ENCODE results near the gene KLHDC2.
"Not testable (repeated sequence)": the region's sequence is repeated elsewhere in the genome, so short reads cannot be mapped to it uniquely, and the experiment has no call there.

Gene KLHDC2

DNA sequence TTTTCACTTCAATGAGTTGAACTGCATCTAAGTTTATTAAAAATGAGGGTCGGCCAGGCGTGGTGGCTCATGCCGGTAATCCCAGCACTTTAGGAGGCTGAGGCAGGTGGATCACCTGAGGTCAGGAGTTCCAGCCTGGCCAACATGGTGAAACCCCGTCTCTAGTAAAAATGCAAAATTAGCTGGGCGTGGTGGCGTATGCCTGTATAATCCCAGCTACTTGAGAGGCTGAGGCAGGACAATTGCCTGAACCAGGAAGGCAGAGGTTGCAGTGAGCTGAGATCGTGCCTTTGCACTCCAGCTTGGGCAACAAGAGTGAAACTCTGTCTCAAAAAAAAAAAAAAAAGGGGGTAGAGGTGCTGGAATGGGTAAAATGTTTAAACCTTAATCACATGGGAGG, 13.1 kb downstream of the KLHDC2 start:
- DNase-seq, result not testable (repeated sequence)

DNA sequence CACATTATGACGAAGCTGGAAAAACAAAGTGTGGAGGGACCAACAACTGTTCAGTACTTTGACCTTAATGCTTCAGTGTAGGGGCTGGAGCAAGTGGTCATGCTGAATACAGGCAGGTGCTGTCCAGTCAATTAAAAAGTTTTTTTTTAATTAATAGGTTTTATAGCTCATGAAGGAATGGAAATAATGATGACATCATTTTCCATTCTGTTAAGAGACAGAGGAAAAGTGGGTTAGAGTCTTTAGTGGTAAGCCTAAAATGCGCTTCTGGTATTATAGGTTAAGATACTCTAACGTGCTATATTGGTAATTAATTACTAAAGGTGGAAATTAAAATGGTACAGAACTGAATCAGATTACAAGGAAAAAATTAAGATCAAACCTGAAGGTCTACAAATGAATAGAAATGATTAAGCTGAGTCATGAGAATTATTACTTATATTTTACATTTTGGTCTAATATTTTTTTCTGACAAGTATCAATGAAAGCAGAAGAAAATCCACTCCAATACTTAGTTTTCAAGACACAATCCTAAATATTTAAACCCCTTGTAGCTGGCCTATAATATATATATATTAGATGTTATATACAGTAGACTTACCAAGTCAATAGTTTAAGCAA, 15.6 kb downstream of the KLHDC2 start:
- no peak for DNase-seq

DNA sequence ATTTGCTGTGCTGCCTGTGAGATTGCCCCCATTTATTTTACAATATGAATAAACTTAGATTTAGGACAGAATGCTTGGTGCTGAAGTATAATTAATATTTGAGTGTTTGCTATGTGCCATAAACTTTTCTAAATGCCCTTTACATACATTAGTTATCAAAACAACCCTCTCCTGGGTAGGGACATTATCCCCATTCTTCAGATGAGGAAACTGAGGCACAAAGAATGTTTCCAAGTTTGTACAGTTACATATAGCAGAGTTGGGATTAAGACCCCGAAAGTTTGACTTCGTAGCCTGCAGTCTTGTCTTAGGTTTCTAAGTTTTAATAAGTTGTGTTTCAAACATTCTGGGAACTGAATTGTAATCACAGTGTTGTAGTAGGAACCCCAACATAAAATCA, 18.4 kb downstream of the KLHDC2 start:
- no peak for DNase-seq

DNA sequence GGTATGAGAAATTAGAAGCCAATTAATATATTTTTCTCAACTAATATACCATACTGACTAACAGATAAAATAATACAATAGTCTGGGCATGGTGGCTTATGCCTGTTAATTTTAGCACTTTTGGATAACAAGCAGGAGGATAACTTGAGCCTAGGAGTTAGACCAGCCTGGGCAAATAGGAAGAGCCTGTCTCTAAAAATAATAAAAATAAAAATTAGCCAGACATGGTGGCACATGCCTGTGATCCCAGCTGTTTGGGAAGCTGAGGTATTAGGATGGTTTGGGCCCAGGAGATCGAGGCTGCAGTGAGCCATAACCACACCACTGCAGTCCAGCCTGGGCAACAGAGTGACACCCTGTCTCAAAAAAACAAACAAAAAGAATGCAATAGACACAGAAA, 24.7 kb downstream of the KLHDC2 start:
- no peak for DNase-seq

DNA sequence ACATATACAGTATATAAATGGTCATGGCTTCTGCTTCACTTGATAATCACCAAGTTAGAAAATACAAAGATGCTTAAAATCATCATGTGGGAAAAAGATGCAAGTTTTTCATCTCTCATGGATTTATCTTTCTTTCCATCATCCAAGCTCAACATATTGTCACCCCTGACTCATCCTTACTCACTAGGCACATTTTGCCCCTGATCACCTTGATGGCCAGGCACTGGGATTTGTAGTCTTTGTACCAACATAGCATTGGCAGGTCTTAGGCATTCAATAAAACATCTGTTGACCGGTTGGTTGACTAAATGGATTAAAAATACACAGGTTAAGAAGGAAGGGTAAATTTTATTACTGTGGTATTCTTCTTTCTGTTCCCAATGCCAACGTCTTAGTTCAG, 28.1 kb downstream of the KLHDC2 start:
- no peak for DNase-seq

DNA sequence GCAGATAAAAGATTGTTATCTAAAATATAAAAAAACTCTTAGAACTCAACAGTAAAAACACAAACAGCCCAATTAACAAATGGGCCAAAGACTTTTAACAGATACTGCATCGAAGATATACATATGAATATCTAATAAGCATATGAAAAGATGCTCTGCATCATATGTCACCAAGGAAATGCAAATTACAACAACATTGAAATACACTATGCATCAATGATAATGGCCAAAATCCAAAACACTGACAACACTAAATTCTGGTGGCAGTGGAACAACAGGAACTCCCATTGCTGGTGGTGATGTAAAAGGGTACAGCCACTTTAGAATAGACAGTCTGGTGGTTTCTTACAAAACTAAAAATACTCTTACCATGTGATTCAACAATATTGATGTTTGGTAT, 40.8 kb downstream of the KLHDC2 start:
- no peak for DNase-seq

DNA sequence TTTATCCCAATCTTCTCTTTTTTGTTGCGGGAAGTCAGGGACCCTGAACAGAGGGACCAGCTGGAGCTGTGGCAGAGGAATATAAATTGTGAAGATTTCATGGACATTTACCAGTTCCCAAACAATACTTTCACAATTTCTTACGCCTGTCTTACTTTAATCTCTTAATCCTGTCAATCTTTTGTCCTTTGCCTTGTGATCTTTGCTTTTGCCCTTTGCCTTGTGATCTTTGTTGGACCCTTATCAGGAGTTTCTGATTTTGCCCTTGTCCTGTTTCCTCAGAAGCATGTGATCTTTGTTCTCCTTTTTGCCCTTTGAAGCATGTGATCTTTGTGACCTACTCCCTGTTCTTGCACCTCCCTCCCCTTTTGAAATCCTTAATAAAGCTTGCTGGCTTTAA, 48.2 kb downstream of the KLHDC2 start:
- not testable (repeated sequence) for DNase-seq

DNA sequence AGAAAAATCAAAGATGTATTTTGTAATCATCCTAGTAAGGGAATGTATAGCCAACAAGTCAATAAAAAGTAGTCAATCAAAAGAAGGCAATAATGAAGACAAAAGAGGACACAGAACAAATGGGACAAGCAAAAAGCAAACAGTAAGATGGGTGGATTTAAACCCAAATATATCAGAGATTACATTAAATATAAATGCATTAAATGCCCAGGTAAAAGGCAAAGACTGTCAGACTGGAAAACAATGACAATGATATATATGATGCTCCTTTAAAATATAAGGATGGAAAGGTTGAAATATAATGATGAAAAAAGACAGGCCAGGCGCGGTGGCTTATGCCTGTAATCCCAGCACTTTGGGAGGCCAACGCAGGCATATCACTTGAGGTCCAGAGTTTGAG, 48.9 kb downstream of the KLHDC2 start:
- DNase-seq, result no peak

DNA sequence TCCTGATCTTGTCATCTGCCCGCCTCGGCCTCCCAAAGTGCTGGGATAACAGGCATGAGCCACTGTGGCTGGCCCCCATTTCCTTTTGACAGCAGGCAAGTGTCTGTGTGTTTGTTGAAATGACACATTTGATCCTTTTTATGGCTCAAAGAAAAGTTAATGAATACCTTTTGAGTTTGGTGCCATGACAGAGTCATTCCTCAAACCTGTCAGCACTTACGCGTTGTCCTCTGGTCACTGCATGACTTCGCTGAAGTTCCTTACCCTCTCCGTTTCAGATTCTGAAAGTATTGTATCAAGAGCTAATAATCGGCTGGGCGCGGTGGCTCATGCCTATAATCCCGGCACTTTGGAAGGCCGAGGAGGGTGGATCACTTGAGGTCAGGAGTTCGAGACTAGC, 52.2 kb downstream of the KLHDC2 start:
- no peak for DNase-seq

DNA sequence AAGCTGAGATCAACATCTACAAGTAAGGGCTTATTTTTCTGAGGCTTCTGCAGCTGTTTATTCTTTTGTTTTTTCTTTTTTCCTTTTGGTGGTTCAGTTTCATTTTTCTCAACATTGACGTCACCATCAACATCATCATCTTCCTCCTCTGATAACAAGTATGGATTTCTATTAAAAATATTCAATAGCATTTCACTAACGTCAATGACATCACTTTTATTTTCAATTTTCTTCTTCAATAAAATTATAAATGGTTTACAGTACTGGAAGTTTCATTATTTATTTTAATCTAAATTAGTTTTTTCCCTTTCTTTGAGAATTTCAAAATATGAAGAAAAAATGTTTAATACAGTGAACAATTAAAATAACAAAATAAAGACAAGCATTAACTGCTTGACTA, 60.7 kb downstream of the KLHDC2 start:
- no peak for DNase-seq
